HG03439 (cell line): ENCODE data around the gene RB1.
"Not testable (repeated sequence)": the region's sequence is repeated elsewhere in the genome, so short reads cannot be mapped to it uniquely, and the experiment has no call there.

Source experiments
- ATAC-seq: cut with Tn5 transposase; IDR thresholded peaks from one replicate; pipeline ENCODE4 v1.9.1; 2021; ENCODE audit warnings: mild to moderate bottlenecking, moderate library complexity; ENCODE audit not compliant: unreplicated experiment

The RB1 gene

DNA sequence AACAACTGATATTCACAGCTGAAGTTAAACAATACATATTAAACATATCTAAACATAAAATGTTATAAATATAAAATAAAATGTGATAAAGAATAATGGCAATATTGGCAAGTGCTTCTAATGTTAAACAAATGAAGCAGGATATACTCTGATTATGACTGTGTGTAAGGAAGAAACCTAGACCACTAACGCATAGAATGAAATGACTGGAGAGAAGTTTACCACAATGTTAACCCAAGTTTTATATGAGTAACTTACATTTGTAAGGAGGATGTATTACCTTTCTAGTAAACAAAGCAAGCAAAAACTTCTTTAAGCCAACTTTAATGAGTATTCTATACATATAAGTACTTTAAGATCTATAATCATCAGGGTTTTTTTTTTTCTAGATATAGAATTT, 43.0 kb downstream of the RB1 start:
- no peak for ATAC-seq

DNA sequence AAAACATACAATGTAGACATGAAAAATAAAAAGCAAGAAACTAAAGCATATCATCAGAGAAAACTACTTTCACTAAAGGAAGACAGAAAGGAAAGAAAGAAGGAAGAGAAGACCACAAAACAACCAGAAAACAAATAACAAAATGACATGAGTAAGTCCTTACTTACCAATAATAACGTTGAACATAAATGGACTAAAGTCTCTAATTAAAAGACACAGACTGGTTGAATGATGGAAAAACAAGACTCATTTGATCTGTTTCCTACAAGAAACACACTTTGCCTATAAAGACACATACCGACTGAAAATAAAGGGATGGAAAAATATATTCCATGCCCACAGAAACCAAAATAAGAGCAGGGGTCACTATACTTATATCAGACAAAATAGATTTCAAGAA, 46.0 kb downstream of the RB1 start:
- no peak for ATAC-seq

DNA sequence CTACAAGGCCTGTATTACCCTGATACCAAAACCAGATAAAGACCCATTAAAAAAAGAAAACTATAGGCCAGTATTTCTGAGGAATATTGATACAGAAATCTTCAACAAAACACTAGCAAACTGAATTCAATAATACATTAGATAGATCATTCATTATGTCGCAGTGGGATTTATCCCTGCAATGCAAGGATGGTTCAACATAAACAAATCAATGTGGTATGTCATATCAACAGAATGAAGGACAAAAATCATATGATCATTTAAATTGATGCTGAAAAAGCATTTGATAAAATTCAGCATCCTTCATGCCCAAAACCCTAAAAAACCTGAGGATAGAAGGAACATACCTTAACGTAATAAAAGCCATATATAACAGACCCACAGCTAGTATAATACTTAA, 50.0 kb downstream of the RB1 start:
- ATAC-seq: no peak

DNA sequence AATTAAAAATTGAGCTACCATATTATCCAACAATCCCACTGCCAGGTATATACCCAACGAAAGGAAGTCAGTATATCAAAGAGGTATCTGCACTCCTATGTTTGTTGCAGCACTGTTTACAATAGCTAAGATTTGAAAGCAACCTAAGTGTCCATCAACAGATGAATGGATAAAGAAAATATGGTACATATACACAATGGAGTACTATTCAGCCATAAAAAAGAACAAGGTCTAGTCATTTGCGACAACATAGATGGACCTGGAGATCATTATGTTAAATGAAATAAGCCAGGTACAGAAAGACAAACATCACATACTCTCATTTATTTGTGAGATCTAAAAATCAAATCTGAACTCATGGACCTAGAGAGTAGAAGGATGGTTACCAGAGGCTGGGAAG, 52.0 kb downstream of the RB1 start:
- ATAC-seq: not testable (repeated sequence)

DNA sequence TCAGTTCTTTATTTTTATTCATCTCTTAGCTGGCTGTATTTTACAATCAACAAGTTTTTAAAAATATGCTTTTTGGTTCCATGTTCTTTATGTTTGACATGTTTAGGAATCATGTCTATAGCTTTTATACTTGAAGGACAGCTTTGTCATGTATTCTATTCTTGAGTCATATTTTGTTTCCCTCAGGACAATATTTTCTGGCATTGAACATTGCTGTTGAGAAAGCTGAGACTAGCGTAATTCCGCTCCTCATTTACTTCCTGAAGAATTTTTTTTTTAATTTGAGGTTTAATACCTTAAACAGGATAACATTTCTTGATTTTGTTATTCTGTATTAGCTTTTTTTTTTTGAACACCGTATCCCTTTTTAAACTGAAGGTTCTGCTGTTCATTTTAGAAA, 53.2 kb downstream of the RB1 start:
- no peak for ATAC-seq

DNA sequence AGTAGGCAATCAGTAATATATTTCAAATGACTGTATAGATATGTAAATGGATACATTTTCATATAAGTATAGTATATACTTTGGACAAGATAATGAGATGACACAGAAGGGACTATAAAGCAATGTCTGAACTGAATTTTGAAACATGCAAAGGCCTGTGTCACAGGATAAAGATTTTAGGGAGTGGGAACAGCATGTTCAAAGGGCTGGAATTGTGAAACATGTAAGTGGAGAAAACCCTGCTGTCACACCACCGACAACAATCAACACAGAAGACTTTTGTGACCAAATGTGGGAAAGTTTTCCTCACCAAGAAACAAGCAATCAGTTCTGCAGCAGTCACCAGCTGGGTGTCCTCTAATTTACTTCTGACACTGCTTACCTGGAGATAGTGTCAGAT, 66.4 kb downstream of the RB1 start:
- no peak for ATAC-seq

DNA sequence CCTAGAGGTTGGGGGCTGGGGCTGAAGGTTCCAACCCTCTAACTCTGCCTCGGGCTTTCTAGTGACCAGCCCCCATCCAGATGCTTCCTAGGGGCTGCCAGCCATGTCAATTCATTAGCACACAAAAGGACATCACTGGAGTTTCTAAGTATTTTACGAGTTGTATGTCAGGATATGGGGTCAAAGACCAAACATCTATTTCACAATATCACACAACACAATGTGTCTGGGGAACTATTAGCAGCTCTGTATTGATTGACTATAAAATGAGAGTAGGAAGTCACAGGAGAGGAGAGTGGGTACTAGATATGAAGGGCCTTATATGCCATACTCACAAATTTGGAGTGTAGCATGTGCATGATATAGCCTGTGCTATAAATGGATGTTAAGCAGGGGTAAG, 67.3 kb downstream of the RB1 start:
- ATAC-seq: no peak

DNA sequence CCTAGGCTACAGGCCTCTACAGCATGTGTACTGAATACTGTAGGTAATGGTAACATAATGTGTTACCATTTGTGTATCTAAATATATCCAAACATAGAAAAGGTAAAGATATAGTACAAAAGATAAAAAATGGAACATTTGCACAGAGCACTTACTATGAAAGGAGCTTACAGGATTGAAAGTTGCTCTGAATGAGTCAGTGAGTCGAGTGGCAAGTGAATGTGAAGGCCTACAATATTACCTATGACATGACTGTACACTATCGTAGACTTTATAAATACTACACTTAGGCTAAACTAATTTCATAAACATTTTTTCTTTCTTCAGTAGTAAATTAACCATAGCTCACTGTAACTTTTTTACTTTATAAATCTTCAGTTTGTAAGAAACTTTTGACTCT, 74.3 kb downstream of the RB1 start:
- ATAC-seq: no peak

DNA sequence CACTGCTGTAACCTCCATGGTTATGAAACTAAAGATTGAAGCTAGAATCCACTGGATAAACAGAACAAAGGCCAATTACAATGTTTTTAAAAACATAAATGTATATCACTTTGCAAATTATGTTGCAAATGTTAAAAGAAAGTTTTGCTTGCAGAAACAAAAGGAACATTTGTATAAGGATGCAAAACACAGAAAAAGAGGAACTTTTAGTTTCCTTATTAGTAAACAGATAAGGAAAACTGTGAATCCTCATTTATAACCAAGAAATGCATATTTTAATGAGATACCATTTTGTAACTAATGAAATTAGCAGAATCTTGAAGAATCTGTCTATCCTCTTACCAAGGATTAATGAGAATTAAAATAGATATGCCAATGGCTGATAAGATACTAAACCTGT, 77.0 kb downstream of the RB1 start:
- no peak for ATAC-seq

DNA sequence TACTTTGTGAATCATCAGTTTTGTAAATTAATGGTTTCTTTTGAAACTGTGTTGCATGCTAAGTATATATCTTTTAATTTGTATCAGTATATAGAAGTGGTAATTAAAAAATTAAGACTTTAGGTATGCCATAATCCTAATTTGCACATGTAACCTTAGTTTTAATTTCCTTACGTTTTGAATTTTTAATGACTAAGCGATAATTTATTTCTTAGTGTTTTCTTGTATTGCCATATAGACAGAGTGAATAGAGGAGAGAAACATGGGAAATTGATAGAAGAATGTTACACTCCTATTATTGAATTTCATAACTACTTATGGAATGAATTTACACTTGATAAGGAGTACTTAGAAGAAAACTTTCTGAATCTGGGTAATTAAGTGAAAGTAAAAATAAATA, 79.8 kb downstream of the RB1 start:
- no peak for ATAC-seq

DNA sequence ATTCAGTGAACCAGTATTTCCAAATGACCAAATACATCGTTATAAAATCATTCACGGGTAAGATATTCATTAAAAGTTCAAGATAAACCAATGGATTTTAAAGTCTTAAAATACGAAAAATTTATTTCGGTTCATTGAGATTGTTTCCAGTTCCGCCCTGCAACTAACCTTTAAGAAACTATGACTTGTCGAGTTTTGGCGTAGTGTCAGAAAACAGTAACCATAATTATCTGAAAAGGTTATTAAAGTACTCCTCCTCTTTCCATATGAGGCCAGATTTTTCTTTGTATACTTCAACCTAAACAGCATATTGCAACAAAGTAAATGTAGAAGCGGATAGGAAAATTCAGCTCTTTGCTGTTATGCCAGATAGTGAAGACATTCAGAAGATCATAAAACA, 83.3 kb downstream of the RB1 start:
- no peak for ATAC-seq

DNA sequence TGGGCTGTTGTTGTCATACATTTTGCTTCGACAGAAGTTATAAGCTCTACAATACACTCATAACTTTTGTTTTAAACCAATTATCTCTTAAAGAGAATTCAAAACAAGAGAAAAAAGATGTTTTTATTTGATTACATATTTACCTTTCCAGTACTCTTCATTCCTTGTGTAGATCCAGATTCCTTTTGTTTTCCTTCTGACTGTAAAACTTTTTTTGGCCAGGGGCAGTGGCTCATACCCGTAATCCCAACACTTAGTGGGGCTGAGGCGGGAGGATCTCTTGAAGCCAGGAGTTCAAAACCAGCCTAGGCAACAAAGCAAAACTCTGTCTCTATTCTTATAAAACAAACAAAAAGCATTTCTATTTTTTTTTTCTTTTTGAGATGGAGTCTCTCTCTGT, 87.7 kb downstream of the RB1 start:
- no peak for ATAC-seq

DNA sequence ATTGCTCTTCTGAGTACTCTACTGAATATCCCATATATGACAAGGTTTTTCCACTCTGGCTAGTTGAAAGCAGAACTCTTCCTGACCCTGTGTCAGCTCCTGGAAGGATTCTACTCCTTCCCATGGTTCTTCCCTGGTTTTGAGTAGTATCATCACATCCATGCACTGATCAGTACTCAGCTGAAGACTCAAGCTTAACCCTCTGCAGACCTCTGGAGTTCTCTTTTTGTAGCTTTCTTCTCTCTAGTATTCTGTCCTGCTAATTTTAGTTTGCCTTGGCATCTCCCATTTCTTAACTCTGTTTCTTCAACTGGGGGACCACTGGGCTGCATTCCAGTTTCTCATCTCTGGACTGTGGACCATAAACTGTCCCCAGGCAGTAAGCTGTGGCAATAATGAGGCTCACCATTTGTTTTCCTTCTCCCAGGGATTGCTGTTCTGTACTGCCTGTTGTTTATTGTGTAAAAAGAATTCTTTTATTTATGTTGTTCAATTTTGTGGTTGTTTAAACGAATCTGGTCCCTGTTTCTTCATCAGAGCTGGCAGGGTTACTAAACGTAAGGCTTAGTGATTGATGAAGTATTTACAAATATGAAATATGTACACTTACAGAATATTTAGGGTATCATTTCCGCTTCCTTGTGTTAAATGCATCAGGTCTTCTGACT, 89.6 kb downstream of the RB1 start:
- ATAC-seq: no peak

DNA sequence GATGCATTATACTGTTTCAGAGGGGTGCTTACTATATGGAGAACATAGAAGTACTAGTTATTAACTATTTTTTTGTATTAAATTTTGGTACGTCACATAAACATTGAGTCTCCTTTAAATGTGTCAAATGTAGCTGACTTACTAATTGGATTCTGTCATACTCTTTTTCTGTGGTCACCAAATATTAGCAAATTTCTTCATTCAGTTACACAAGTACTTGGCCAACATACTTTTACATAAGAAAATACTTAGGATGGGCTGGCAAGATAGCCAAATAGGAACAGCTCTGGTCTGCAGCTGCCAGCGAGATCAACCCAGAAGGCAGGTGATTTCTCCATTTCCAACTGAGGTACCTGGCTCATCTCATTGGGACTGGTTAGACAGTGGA, 90.1 kb downstream of the RB1 start:
- no peak for ATAC-seq

DNA sequence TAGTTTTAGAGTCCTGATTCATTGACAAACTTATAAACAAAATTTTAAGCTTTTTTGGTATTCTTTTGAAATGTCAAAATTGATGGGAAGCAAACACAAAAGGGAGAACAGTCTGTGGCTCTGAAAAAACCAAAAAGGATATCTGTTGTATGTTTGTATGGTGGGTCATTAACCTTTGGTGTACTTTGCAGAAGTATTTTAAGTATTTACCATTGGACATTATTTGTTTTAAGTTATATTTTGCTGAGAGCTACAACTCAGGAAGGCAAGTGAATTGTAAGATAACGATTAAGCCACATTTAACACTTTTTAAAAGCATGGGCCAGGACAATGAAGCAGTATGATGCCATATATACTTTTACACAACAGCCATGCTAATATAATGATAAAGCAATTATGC, 94.2 kb downstream of the RB1 start:
- no peak for ATAC-seq

DNA sequence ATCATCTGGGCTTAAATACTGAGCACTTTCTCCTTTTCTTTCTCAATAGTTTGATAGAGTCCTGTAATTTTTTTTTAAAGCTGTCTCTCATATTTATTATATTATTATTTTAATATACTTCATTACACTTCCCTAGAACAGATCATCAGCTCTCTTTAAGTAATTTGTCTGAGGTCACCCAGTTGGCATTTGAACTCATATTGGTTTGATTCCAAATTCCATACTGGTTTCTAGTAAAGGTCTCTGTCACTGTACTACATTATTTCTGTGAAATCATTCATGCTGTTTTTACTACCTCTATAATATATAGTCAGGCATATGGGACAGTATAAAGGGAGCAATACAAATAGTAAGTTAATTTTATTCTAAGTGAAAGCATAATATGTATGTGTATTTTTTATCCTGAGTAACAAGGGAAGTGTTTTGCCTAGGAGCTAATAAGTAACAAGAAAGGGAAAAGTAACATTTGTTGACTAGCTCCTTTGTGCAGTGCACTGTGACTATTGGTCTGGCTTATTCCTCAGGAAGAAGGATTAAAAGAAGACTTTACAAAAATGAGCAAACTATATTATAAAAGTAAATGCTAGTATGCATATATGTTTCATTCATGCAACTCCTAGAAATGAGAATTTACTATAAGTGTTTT, 95.0 kb downstream of the RB1 start:
- ATAC-seq: no peak

DNA sequence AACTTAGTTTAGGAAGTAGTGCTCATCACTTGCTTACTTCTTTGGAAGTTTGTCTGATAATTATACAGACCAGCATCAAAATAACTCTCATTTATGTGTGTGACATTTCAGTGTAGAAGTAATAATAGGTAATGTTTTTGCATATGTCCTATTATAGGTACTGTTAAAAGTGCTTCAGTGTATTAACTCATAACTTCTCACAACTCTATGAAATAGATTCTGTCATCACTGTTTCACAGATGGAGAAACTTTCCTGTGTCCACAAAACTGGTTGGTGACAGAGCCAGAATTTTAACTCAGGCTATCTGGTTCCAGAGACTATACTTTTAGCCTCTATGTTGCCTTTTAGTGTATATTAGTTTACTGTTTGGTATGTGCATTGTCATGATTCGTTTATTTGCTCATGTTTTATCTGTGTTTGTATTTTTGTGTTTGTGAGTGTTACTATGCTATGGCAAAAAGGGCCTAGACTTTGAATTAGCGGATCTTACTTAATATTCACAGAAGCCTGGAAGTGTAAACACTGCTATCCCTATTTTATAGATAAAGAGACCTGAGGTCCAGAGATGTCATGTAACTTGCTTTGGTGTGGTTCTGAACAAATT, 96.6 kb downstream of the RB1 start:
- no peak for ATAC-seq

DNA sequence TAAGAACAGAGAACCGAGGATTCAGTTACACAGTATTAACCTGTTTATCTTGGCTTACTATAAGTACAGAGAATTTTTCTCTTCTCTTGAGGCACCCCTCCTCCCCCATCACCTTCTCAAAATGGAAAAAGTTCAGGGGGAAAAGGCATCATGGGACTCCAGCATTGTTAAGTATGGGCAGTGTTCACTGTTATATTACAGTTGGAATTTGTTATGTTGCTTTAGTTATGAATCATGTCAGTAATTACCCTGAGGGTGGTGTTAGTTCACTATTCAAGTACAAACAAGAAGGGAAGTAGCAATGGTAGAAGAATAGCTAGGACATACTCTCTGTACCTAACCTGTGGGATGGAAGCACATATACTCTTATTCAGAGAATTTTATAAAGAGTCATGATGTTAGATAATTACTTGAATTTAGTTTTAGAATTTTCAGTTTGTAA, 97.3 kb downstream of the RB1 start:
- ATAC-seq: no peak

DNA sequence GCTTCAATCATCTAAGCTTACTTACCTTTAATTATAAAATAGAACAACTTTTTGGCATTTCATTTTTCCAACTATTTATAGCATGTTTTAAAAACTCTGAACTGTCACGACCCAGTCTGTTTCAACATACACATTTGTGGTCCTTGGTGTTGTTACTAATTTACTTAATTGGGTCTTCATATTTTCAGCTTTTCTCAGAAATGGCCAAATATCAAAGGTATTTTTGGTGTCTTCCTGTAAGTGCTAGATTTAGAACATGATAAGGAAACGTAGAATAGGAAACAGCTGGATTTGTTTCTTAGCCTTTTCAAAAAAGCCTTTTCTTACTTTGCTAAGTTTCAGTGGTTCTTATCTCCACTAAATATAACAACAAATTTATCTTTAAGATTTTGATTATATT, 97.9 kb downstream of the RB1 start:
- ATAC-seq: no peak

DNA sequence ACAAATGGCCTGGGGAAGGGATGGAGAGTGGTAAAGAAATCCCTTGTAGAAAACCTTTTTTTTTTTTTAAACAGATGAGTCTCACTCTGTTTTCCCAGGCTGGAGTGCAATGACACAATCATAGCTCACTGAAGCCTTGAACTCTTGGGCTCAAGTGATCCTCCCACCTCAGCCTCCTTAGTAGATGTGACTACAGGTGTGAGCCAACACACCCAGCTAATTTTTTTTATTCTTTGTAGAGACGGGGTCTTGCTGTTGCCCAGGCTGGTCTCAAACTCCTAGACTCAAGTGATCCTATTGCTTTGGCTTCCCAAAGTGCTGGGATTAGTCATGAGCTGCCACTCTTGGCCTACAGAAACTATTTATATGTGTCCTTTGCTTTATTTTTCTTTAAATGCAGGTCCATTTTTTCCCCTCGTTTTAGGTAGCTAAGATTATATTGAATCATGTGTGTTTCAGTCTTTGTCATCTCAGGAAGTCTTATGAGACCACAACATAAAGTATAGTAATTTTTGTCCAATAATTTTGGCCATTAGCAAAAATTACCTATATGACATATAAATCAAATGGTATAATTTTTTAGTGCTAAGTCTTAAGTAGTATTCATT, 98.9 kb downstream of the RB1 start:
- no peak for ATAC-seq

DNA sequence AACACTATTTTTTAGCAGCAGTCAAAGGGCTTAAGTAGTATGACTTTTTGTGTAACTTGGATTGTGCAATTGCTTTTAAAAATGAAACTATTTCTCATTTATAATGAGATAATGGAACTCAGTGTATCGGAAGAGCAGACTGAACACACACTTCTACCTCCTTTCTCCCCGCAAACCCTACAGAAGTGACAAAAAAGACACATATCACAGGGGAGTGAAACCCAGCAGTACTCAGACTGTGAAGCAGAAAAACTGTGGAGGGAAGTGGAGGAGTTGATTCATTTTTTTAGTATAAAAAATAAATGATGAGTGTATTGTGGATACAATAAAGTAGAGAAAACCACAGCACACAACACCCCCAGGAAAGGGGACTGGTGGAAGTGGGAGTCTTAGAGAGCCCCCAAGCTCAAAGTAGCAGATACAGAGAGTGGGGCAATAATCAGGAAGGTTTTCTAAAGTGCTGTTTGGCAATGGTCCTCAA, 99.6 kb downstream of the RB1 start:
- no peak for ATAC-seq

DNA sequence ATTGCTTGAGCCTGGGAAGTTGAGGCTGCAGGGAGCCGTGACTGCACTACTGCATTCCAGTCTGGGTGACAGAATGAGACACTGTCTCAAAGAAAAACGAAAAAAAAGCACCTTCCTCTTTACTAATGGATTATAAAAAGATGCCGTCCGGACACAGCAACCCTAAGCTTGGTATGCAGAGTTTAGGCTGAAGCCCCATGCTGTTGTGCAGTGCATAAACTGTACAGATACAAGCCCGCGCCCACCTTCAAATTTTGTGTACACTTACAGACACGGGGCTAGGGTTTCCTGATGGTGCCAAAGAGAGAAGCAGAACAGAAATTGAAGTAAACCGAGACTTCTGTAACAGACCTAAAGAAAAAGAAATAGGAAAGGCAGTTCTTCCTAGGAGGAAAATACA, 100.4 kb downstream of the RB1 start:
- no peak for ATAC-seq
